Measurements from ENCODE around the gene LCN15.

DNA sequence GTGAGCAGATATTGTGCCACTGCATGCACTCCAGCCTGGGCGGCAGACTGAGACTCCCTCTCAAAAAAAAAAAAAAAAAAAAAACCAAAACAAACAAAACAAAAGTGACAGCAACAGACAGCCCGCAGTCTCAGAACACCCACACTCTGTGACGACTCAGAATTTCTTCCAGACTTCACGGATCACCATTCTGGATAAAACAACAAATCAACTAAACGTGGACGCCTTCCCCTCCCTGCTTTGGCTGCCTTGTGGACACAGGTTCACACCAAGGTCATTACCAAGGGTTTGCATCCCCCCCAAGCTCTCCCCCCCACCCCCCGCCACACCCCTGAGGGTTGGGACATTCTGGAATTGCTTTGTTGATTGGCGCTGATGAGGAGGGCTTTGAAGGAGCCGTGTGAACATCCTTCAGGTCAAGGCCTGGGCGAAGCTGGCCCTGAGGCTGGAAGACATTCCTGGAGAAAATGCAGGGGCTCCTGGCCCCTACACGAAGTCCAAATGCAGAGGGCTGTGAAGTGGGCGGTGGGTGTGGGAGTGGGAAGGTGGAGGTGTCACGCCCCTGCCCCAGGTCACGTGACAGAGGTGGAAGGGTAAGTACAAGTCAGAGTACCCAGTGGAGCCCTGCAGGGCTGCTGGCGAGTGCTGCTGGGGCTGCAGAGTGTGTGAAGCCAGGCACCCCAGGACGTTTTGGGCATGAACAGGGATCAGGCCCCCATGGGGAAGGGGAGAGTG lies 31.7 kb downstream of the LCN15 start:
- no peak for TF ChIP-seq CTCF (IDR thresholded peaks at IDR 0.05)
- no peak for TF ChIP-seq POLR2AphosphoS5 (IDR thresholded peaks at IDR 0.05)
- TF ChIP-seq EP300 (IDR thresholded peaks at IDR 0.05) = no peak
- no peak for TF ChIP-seq POLR2A (IDR thresholded peaks at IDR 0.05)

Data from sigmoid colon (tissue), 4 donors.